ENCODE results near the gene NT5M. TPM values are rescaled to one million over a fixed set of nuclear protein-coding genes. Genes with fewer than 3 reads are reported as not detected.

Gene NT5M
- total RNA-seq, 2 donors from 2014 or later = 6.5 to 11.8 TPM

- Histone ChIP-seq H3K27ac (ENCODE audit: low read depth, low read length) (no peak overlapping the region), H3K27me3 (ENCODE audit: control insufficient read depth, insufficient read depth, low read length, poor library complexity, severe bottlenecking) (no peaks in the 10 kb centered on the region), H3K36me3 (ENCODE audit: control insufficient read depth, insufficient read depth, low read length) (no peaks in the 10 kb centered on the region), H3K9ac (ENCODE audit: extremely low read depth, low read length, poor library complexity, severe bottlenecking) (no peak overlapping the region), H3K9me3 (ENCODE audit: control insufficient read depth, low read length) (peaks cover 14% of the 10 kb centered on the region), H3K4me3 (ENCODE audit: low read length) (no peak overlapping the region), H3K4me1 (ENCODE audit: control insufficient read depth, insufficient read depth, low read length) (no peaks in the 10 kb centered on the region)
- Mint-ChIP-seq H3K4me3 (no peak overlapping the region), H3K9me3 (peaks cover 21% of the 10 kb centered on the region), H3K36me3 (ENCODE audit: low read depth) (peaks cover 6% of the 10 kb centered on the region), H3K27me3 (ENCODE audit: insufficient read depth) (peaks cover 5% of the 10 kb centered on the region), H3K4me1 (peaks cover 9% of the 10 kb centered on the region), H3K27ac (no peak overlapping the region)
- WGBS, 2 experiments (ENCODE audit: insufficient coverage in 1 of 2, insufficient read length in 1 of 2) = 72 to 80% methylated on average over 10 to 11 of the region's 11 CpGs
- TF ChIP-seq CTCF (conservative IDR thresholded peaks at IDR 0.05) = no peak
- peak; percentile 40 for DNase-seq
Observed at GRCh38 chr17:17364338-17364667, 61.1 kb downstream of the NT5M start.

- TF ChIP-seq CTCF (conservative IDR thresholded peaks at IDR 0.05) = no peak
- DNase-seq = no peak
- peaks cover 3% of the 10 kb centered on the region for H3K9me3 ChIP-seq (ENCODE audit: control insufficient read depth, low read length)
- no peak overlapping the region for H3K9ac ChIP-seq (ENCODE audit: extremely low read depth, low read length, poor library complexity, severe bottlenecking)
- Mint-ChIP-seq H3K36me3 (ENCODE audit: low read depth) (peaks cover 2% of the 10 kb centered on the region), H3K27me3 (ENCODE audit: insufficient read depth) (peaks cover 2% of the 10 kb centered on the region), H3K4me1 (peaks cover 9% of the 10 kb centered on the region), H3K4me3 (no peak overlapping the region), H3K27ac (no peak overlapping the region), H3K9me3 (peaks cover 10% of the 10 kb centered on the region)
- peaks cover 2% of the 10 kb centered on the region for H3K4me1 ChIP-seq (ENCODE audit: control insufficient read depth, insufficient read depth, low read length)
- no peaks in the 10 kb centered on the region for H3K36me3 ChIP-seq (ENCODE audit: control insufficient read depth, insufficient read depth, low read length)
- no peaks in the 10 kb centered on the region for H3K27me3 ChIP-seq (ENCODE audit: control insufficient read depth, insufficient read depth, low read length, poor library complexity, severe bottlenecking)
- WGBS, 2 experiments (ENCODE audit: insufficient coverage in 1 of 2, insufficient read length in 1 of 2) = 90 to 95% methylated on average over 7 to 12 of the region's 12 CpGs
- H3K4me3 ChIP-seq (ENCODE audit: low read length) = no peak overlapping the region
- no peak overlapping the region for H3K27ac ChIP-seq (ENCODE audit: low read depth, low read length)
Observed at GRCh38 chr17:17365476-17366110, 62.4 kb downstream of the NT5M start.

GRCh38 chr17:17366235-17366634, 63.1 kb downstream of the NT5M start:
- H3K4me3 ChIP-seq (ENCODE audit: low read length) = no peak overlapping the region
- Mint-ChIP-seq H3K4me3 (no peak overlapping the region), H3K9me3 (peaks cover 8% of the 10 kb centered on the region), H3K36me3 (ENCODE audit: low read depth) (peaks cover 2% of the 10 kb centered on the region), H3K27ac (no peak overlapping the region), H3K4me1 (peaks cover 13% of the 10 kb centered on the region), H3K27me3 (ENCODE audit: insufficient read depth) (peaks cover under 1% of the 10 kb centered on the region)
- H3K36me3 ChIP-seq (ENCODE audit: control insufficient read depth, insufficient read depth, low read length) = no peaks in the 10 kb centered on the region
- no peak overlapping the region for H3K27ac ChIP-seq (ENCODE audit: low read depth, low read length)
- no peak overlapping the region for H3K9ac ChIP-seq (ENCODE audit: extremely low read depth, low read length, poor library complexity, severe bottlenecking)
- no peaks in the 10 kb centered on the region for H3K27me3 ChIP-seq (ENCODE audit: control insufficient read depth, insufficient read depth, low read length, poor library complexity, severe bottlenecking)
- H3K4me1 ChIP-seq (ENCODE audit: control insufficient read depth, insufficient read depth, low read length) = peaks cover 3% of the 10 kb centered on the region
- TF ChIP-seq CTCF (conservative IDR thresholded peaks at IDR 0.05) = no peak
- no peak for DNase-seq
- WGBS, 2 experiments (ENCODE audit: insufficient coverage in 1 of 2, insufficient read length in 1 of 2) = 86% methylated on average over 1 of the region's 1 CpG; no CpG with 5 or more reads in 1 of the 2 experiments
- H3K9me3 ChIP-seq (ENCODE audit: control insufficient read depth, low read length) = no peaks in the 10 kb centered on the region
